Tibial nerve (tissue), 4 donors: ENCODE data around the gene HAX1. TPM values are rescaled to one million over a fixed set of nuclear protein-coding genes. Genes with fewer than 3 reads are reported as not detected.
"Not testable (repeated sequence)": the region's sequence is repeated elsewhere in the genome, so short reads cannot be mapped to it uniquely, and the experiment has no call there.

Experiments used
- DNase-seq, 2 donors: peaks; one replicate each; pipeline ENCODE4 v3.0.0-alpha.2; 2019; ENCODE audit warnings: low spot score in 2 of 2
- H3K27ac ChIP-seq, 4 donors: fragments of 200-600 bp; sonication (generic) in 3 of 4; one replicate each; pipeline ENCODE4 v1.5.1; 2017 to 2019; ENCODE audit warnings: mild to moderate bottlenecking in 1 of 4
- H3K27me3 ChIP-seq, 2 donors: fragments of 200-600 bp; sonication (generic) in 1 of 2; one replicate each; pipeline versions ENCODE4 v1.5.1 to v1.6.0; 2017 to 2019
- H3K36me3 ChIP-seq, 3 donors: fragments of 200-600 bp; sonication (generic); one replicate each; pipeline ENCODE4 v1.5.1; 2018 to 2019
- H3K4me1 ChIP-seq, 4 donors: fragments of 200-600 bp; sonication (generic) in 3 of 4; one replicate each; pipeline ENCODE4 v1.5.1; 2017 to 2019
- H3K4me3 ChIP-seq, 4 donors: fragments of 200-600 bp; sonication (generic) in 3 of 4; one replicate each; pipeline ENCODE4 v1.5.1; 2017 to 2019; ENCODE audit warnings: mild to moderate bottlenecking in 1 of 4, moderate library complexity in 1 of 4
- H3K9me3 ChIP-seq, 4 donors: fragments of 200-600 bp; sonication (generic) in 3 of 4; one replicate each; pipeline ENCODE4 v1.5.1; 2017 to 2019
- EP300 ChIP-seq, 2 donors: sonication (generic); formaldehyde crosslinking; IDR thresholded peaks; one replicate each; pipeline ENCODE4 v1.6.1; 2017; ENCODE audit warnings: antibody characterized with exemption in 2 of 2, mild to moderate bottlenecking in 1 of 2
- POLR2A ChIP-seq, 2 donors: fragments of 450-650 bp; IDR thresholded peaks; one replicate each; pipeline ENCODE4 v1.6.1; 2017; ENCODE audit warnings: antibody characterized with exemption in 2 of 2, mild to moderate bottlenecking in 2 of 2, moderate library complexity in 2 of 2
- WGBS, 2 donors: methylation state at CpG; one replicate each; pipeline ENCODE4 v1.1.5; 2018; 5-methylcytosine and 5-hydroxymethylcytosine counted together
- total RNA-seq, 4 donors: library from RNA; depleted of rRNA; stranded (reverse); fragments of >200 nt; gene quantifications; one replicate each; pipeline ENCODE4 v1.1.0, GENCODE V29; 2016
- TF ChIP-seq, protein P1 (sequence below), 5 experiments: fragments of 200-600 bp in 3 of 5; fragments of 450-650 bp in 2 of 5; sonication (generic) in 3 of 5; IDR thresholded peaks; one replicate each; pipeline ENCODE4 v1.5.1; 2016 to 2019; ENCODE audit warnings: antibody characterized with exemption in 5 of 5, mild to moderate bottlenecking in 3 of 5, moderate library complexity in 2 of 5

HAX1 gene
- total RNA-seq, 4 donors from 2014 or later: 93.9 to 120 (median 111) TPM

DNA sequence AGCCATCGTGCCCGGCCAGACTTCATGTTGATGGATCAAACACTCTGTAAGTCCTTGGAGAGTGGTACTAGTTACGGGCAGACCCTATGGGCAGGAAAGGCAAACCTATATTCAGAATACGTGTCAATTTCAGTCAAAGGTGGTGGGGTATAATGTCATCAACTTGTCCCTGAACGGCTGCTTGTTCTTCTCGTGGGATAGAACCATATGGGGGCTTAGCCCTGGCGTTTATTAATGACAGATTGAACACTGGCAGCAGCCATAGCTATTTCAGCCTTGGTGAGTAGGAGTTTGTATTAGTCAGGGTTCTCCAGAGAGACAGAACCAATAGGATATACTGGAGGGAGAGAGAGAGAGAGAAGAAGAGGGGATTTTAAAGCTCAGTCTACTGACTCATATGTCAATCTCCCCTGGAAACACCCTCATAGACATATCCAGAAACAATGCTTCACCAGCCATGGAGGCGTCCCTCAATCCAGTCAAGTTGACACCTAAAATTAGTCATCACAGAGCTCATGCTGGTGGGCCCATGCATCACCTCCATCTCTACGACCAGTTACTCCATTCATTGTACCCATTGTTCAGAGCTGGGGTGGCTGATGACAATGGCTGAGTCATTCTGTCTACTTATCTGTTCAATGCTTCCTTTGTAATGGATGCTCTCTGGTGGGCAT is 32.4 kb downstream of the HAX1 start:
- DNase-seq: no peak
- H3K27ac ChIP-seq: no peak overlapping the region
- H3K36me3 ChIP-seq: no peaks in the 10 kb centered on the region
- H3K9me3 ChIP-seq: no peaks in the 10 kb centered on the region
- WGBS, 2 donors: 61 to 68% methylated on average over 9 of the region's 9 CpGs
- H3K4me3 ChIP-seq: no peak overlapping the region
- TF ChIP-seq, protein P1, sequence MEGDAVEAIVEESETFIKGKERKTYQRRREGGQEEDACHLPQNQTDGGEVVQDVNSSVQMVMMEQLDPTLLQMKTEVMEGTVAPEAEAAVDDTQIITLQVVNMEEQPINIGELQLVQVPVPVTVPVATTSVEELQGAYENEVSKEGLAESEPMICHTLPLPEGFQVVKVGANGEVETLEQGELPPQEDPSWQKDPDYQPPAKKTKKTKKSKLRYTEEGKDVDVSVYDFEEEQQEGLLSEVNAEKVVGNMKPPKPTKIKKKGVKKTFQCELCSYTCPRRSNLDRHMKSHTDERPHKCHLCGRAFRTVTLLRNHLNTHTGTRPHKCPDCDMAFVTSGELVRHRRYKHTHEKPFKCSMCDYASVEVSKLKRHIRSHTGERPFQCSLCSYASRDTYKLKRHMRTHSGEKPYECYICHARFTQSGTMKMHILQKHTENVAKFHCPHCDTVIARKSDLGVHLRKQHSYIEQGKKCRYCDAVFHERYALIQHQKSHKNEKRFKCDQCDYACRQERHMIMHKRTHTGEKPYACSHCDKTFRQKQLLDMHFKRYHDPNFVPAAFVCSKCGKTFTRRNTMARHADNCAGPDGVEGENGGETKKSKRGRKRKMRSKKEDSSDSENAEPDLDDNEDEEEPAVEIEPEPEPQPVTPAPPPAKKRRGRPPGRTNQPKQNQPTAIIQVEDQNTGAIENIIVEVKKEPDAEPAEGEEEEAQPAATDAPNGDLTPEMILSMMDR (IDR thresholded peaks at IDR 0.05): no peak
- TF ChIP-seq POLR2A (IDR thresholded peaks at IDR 0.05): no peak
- no peak for TF ChIP-seq EP300 (IDR thresholded peaks at IDR 0.05)
- no peaks in the 10 kb centered on the region for H3K4me1 ChIP-seq
- no peaks in the 10 kb centered on the region for H3K27me3 ChIP-seq

DNA sequence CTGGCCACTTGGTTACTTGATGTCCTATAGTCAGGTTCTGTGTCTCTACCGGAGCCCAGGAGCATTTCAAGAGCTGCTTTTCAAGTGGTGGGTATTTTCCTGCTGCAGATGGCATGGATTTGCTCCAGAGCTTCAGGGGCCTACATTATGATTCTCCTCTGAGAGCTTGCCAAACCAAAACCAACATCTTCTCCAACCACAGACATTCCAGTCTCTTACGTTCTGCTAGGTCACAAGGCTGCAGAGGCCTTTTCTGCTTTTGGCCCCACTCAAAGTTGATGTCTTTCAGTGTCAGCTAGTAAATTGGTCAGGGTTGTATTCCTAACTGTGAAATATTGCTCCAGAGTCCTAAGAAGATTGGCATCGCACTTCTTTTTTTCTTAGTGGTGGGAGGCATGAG is 33.7 kb downstream of the HAX1 start:
- Histone ChIP-seq H3K9me3 (no peaks in the 10 kb centered on the region), H3K4me3 (no peak overlapping the region), H3K36me3 (no peaks in the 10 kb centered on the region), H3K4me1 (no peaks in the 10 kb centered on the region), H3K27me3 (no peaks in the 10 kb centered on the region), H3K27ac (no peak overlapping the region)
- TF ChIP-seq POLR2A (IDR thresholded peaks at IDR 0.05) (no peak), EP300 (IDR thresholded peaks at IDR 0.05) (no peak)
- TF ChIP-seq, protein P1 (IDR thresholded peaks at IDR 0.05): no peak
- DNase-seq: no peak
- WGBS, 2 donors: 82 to 84% methylated on average over 3 of the region's 3 CpGs

GRCh38 chr1:154307670-154308270 is 35.3 kb downstream of the HAX1 start:
- H3K4me3 ChIP-seq, H3K36me3 ChIP-seq, DNase-seq, H3K27me3 ChIP-seq, H3K9me3 ChIP-seq, H3K27ac ChIP-seq, H3K4me1 ChIP-seq: not testable (repeated sequence)
- 49 to 58% methylated on average over 4 of the region's 4 CpGs for WGBS, 2 donors

GRCh38 chr1:154309136-154309535 is 36.7 kb downstream of the HAX1 start:
- not testable (repeated sequence) for DNase-seq, H3K4me1 ChIP-seq, H3K36me3 ChIP-seq, H3K4me3 ChIP-seq, H3K9me3 ChIP-seq, H3K27me3 ChIP-seq, H3K27ac ChIP-seq
- WGBS, 2 donors: 91 to 92% methylated on average over 7 of the region's 7 CpGs

GRCh38 chr1:154312229-154313065 is 40.0 kb downstream of the HAX1 start:
- not testable (repeated sequence) for H3K4me3 ChIP-seq, H3K27me3 ChIP-seq, H3K4me1 ChIP-seq, H3K9me3 ChIP-seq, H3K36me3 ChIP-seq, H3K27ac ChIP-seq, DNase-seq
- 77 to 83% methylated on average over 11 to 13 of the region's 13 CpGs for WGBS, 2 donors

DNA sequence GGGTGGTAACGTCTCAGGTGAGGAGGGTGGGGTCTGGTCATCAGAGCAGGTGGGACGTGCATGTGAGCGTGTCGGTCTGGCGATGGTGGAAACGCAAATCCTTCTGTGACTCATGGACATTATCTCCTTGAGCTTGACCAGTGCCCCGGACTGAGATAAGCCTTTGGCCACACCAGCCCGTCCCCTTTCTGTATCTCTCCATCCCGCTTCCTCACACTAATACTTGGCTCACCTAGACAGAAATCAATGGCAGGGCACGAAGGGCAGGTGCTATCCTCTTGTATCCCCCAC is 40.6 kb downstream of the HAX1 start:
- Histone ChIP-seq H3K4me3 (no peak overlapping the region), H3K27me3 (no peaks in the 10 kb centered on the region), H3K9me3 (peaks cover 0 to 7% (median 0%) of the 10 kb centered on the region in 4 donors), H3K36me3 (no peaks in the 10 kb centered on the region), H3K4me1 (no peaks in the 10 kb centered on the region), H3K27ac (no peak overlapping the region)
- TF ChIP-seq POLR2A (IDR thresholded peaks at IDR 0.05): no peak
- TF ChIP-seq, protein P1 (IDR thresholded peaks at IDR 0.05): no peak
- TF ChIP-seq EP300 (IDR thresholded peaks at IDR 0.05): no peak
- no peak for DNase-seq
- WGBS, 2 donors: 86 to 87% methylated on average over 10 of the region's 10 CpGs

DNA sequence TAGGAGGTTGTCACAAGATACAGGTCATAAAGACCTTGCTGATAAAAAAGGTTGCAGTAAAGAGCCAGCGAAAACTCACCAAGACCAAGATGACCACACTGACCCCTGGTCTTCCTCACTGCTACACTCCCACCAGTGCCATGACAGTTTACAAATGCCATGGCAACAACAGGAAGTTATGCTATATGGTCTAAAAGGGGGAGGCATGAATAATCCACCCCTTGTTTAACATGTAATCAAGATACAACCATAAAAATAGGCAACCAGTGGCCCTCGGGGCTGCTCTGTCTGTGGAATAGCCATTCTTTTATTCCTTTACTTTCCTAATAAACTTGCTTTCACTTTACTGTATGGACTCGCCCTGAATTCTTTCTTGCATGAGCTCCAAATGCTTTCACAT is 41.8 kb downstream of the HAX1 start:
- WGBS, 2 donors: 59 to 61% methylated on average over 3 of the region's 3 CpGs
- not testable (repeated sequence) for H3K4me1 ChIP-seq, H3K27ac ChIP-seq, DNase-seq, H3K9me3 ChIP-seq, H3K4me3 ChIP-seq, H3K36me3 ChIP-seq, H3K27me3 ChIP-seq
